Activated naive CD8-positive, alpha-beta T cell treated with anti-CD3 and anti-CD28 coated beads, Interleukin-2, amount 10 ng/mL, durations not matched to agents 7 days and 5 days (primary cell): ENCODE results near the gene THNSL1. TPM values are rescaled to one million over a fixed set of nuclear protein-coding genes. Genes with fewer than 3 reads are reported as not detected.
A peak's percentile ranks its signal among the peaks of the same experiment; 100 is the strongest.

Experiments
- ATAC-seq: fragments of 150-1000 bp; cut with Tn5 transposase; one replicate; pipeline ENCODE4 v1.10.0; 2021; ENCODE audit warnings: low read depth, moderate library complexity
- POLR2A ChIA-PET: fragments of 350-600 bp; sonication (Branson Sonifier 250); formaldehyde crosslinking; loops from one replicate; lab custom pipeline; 2021; ENCODE audit warnings: antibody characterized with exemption; lab: Charles Lee
- DNase-seq: peaks from one replicate; pipeline ENCODE4 v3.0.0; 2021
- H3K27ac Mint-ChIP-seq: one replicate; pipeline ENCODE4 v1.8.0; 2022; ENCODE audit warnings: mild to moderate bottlenecking, mixed read lengths
- H3K27me3 Mint-ChIP-seq: one replicate; pipeline ENCODE4 v1.8.0; 2022; ENCODE audit warnings: mild to moderate bottlenecking, moderate library complexity, mixed read lengths
- H3K36me3 Mint-ChIP-seq: one replicate; pipeline ENCODE4 v1.8.0; 2021; ENCODE audit warnings: mild to moderate bottlenecking, mixed read lengths
- H3K4me1 Mint-ChIP-seq: one replicate; pipeline ENCODE4 v1.8.0; 2021; ENCODE audit warnings: mixed read lengths
- H3K4me3 Mint-ChIP-seq: one replicate; pipeline ENCODE4 v1.8.0; 2022; ENCODE audit warnings: mild to moderate bottlenecking, moderate library complexity, mixed read lengths
- H3K9me3 Mint-ChIP-seq: one replicate; pipeline ENCODE4 v1.8.0; 2021; ENCODE audit warnings: mixed read lengths
- total RNA-seq, 2 experiments: library from RNA; stranded (reverse); gene quantifications; one replicate each; pipeline ENCODE4 v1.2.3, GENCODE V29; 2021

THNSL1 gene
- total RNA-seq, 2 experiments from 2014 or later, result 4.2 to 4.7 TPM

DNA sequence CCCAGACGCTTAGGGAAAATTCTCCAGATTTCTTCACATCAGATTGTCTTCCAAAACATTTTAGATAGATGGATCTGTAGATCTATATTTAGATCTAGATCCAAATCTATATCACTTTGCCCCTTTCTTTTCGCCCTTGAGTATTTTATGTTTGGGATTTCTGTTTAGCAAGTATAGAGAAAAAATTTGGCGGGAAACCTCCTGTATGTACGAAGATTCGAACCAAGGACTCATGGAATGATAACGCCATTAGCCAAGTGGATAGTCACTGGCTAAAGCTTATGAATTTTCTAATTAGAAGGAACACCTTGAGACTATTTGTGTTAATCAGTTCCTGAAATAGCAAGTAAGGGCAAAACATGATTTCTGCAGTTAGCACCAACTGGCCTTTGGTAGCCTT, 1.2 kb downstream of the THNSL1 start:
- Mint-ChIP-seq H3K36me3 (peaks cover 2% of the 10 kb centered on the region), H3K4me1 (peaks cover 12% of the 10 kb centered on the region), H3K27me3 (no peaks in the 10 kb centered on the region), H3K9me3 (peaks cover 1% of the 10 kb centered on the region), H3K4me3 (peak overlapping the region; percentile 94), H3K27ac (peak overlapping the region; percentile 90)
- ATAC-seq, result no peak
- POLR2A ChIA-PET, result no interaction called here
- no peak for DNase-seq

- POLR2A ChIA-PET, result no interaction called here
- Mint-ChIP-seq H3K9me3 (peaks cover 1% of the 10 kb centered on the region), H3K27ac (no peak overlapping the region), H3K36me3 (peaks cover 2% of the 10 kb centered on the region), H3K4me3 (no peak overlapping the region), H3K27me3 (no peaks in the 10 kb centered on the region), H3K4me1 (peaks cover 12% of the 10 kb centered on the region)
- ATAC-seq, result no peak
- DNase-seq, result no peak
Observed at GRCh38 chr10:25018703-25019102, 2.3 kb downstream of the THNSL1 start.

DNA sequence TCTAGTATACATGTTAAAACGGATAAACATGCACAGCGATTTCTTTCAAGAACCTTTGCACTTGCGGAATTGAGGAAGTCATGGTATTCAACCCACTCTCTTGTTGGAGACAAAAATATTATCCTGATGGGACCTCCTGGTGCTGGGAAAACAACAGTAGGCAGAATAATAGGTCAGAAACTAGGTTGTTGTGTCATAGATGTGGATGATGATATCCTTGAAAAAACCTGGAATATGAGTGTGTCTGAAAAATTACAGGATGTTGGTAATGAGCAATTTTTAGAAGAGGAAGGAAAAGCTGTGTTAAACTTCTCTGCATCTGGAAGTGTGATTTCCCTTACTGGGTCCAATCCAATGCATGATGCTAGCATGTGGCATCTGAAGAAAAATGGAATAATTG, 6.9 kb downstream of the THNSL1 start:
- POLR2A ChIA-PET, result no interaction called here
- Mint-ChIP-seq H3K36me3 (peaks cover 3% of the 10 kb centered on the region), H3K9me3 (peaks cover 1% of the 10 kb centered on the region), H3K27ac (no peak overlapping the region), H3K4me1 (peaks cover 1% of the 10 kb centered on the region), H3K27me3 (no peaks in the 10 kb centered on the region), H3K4me3 (no peak overlapping the region)
- no peak for ATAC-seq
- no peak for DNase-seq

DNA sequence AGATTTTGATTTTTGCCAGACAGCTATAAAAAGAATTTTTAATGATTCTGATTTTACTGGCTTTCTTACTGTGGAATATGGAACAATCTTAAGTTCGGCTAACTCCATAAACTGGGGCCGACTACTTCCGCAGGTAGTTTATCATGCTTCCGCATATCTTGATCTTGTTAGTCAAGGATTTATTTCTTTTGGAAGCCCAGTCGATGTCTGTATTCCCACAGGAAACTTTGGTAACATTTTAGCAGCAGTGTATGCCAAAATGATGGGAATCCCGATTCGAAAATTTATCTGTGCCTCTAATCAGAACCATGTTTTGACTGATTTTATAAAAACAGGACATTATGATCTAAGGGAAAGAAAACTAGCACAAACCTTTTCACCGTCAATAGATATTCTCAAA, 8.1 kb downstream of the THNSL1 start:
- DNase-seq (no peak), ATAC-seq (no peak)
- peaks cover 1% of the 10 kb centered on the region for H3K4me1 Mint-ChIP-seq
- H3K27me3 Mint-ChIP-seq, result no peaks in the 10 kb centered on the region
- H3K9me3 Mint-ChIP-seq, result peaks cover 1% of the 10 kb centered on the region
- H3K36me3 Mint-ChIP-seq, result peaks cover 2% of the 10 kb centered on the region
- H3K27ac Mint-ChIP-seq, result no peak overlapping the region
- POLR2A ChIA-PET, result no interaction called here
- no peak overlapping the region for H3K4me3 Mint-ChIP-seq

- Mint-ChIP-seq H3K4me3 (no peak overlapping the region), H3K27ac (no peak overlapping the region), H3K9me3 (peaks cover 6% of the 10 kb centered on the region), H3K4me1 (peaks cover 1% of the 10 kb centered on the region), H3K36me3 (peaks cover 7% of the 10 kb centered on the region), H3K27me3 (no peaks in the 10 kb centered on the region)
- POLR2A ChIA-PET, result no interaction called here
- no peak for DNase-seq
- ATAC-seq, result no peak
Observed at GRCh38 chr10:25026463-25026862, 10.1 kb downstream of the THNSL1 start.

GRCh38 chr10:25028711-25029110, 12.3 kb downstream of the THNSL1 start:
- Mint-ChIP-seq H3K9me3 (peaks cover 8% of the 10 kb centered on the region), H3K36me3 (peaks cover 7% of the 10 kb centered on the region), H3K27me3 (no peaks in the 10 kb centered on the region), H3K4me1 (peaks cover 1% of the 10 kb centered on the region), H3K4me3 (no peak overlapping the region), H3K27ac (no peak overlapping the region)
- POLR2A ChIA-PET, result no interaction called here
- DNase-seq (no peak), ATAC-seq (no peak)

DNA sequence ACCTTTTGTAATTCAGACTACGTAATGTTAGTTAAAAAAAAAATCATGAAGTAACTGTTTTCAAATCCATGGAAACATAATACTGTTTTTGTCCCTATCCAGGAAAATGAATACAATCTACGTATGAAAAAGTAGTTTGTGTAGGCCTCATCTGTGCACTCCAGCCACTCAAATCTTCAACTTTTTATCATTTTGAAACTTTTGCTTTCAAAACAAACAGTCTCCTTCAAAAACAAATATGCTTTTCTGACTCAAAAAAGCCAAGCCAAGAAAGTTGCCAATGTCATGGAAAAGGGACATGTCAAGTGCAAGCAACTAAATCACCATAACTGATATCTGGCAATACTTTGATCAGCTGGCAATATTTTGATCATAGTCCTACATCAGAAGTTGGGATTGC, 13.1 kb downstream of the THNSL1 start:
- H3K27ac Mint-ChIP-seq, result no peak overlapping the region
- POLR2A ChIA-PET, result no interaction called here
- ATAC-seq (no peak), DNase-seq (no peak)
- H3K9me3 Mint-ChIP-seq, result peaks cover 8% of the 10 kb centered on the region
- peaks cover 5% of the 10 kb centered on the region for H3K36me3 Mint-ChIP-seq
- H3K4me3 Mint-ChIP-seq, result no peak overlapping the region
- H3K4me1 Mint-ChIP-seq, result peaks cover 1% of the 10 kb centered on the region
- H3K27me3 Mint-ChIP-seq, result no peaks in the 10 kb centered on the region

DNA sequence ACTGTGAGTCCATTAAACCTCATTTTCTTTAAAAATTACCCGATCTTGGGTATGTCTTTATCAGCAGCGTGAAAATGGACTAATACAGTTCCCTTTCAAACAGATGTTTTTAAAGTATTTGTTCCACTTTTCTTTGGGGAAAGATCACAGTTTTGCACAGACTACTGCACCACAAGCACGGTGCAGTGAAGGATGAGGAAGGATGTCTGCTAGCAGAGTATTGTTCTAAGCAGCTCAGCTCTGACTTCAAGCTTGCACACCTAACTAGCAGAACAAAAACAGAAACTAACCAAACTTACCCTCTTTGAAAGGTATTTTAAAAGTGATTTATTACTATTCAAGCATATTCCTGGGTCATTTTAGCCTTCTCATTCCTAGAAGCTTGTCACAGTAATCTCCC, 20.0 kb downstream of the THNSL1 start:
- DNase-seq (no peak), ATAC-seq (no peak)
- H3K27me3 Mint-ChIP-seq, result peaks cover 16% of the 10 kb centered on the region
- POLR2A ChIA-PET, result no interaction called here
- H3K9me3 Mint-ChIP-seq, result peaks cover 2% of the 10 kb centered on the region
- peaks cover 2% of the 10 kb centered on the region for H3K36me3 Mint-ChIP-seq
- H3K4me1 Mint-ChIP-seq, result peaks cover 2% of the 10 kb centered on the region
- H3K27ac Mint-ChIP-seq, result no peak overlapping the region
- no peak overlapping the region for H3K4me3 Mint-ChIP-seq

DNA sequence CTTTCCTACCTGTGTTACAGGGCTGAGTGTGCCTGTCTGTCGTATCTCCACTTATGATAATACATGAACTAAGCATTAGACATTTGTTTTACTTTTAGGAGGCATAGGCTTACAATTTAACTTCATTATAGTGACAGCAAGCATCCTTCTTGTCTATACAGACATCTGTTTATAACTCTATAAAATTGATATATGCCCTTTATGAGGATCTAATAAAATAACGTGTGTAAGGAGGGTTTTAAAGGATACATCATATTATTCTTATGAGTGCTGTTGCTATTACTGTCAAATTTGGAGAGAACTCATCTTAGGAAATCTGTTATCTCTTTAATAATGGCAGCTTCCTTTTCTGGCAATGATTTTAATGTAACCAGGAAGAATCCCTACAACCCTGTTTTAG, 21.9 kb downstream of the THNSL1 start:
- Mint-ChIP-seq H3K27me3 (peaks cover 19% of the 10 kb centered on the region), H3K4me1 (peaks cover 2% of the 10 kb centered on the region), H3K36me3 (peaks cover 2% of the 10 kb centered on the region), H3K27ac (no peak overlapping the region), H3K4me3 (no peak overlapping the region), H3K9me3 (no peaks in the 10 kb centered on the region)
- POLR2A ChIA-PET, result interaction anchor here (0.6 kb wide), 1 partner anchor 77 kb away, joined by 5 read pairs; no protein-coding TSS in a partner anchor
- no peak for DNase-seq
- ATAC-seq, result no peak

- POLR2A ChIA-PET, result no interaction called here
- DNase-seq, result no peak
- H3K9me3 Mint-ChIP-seq, result no peaks in the 10 kb centered on the region
- peaks cover 19% of the 10 kb centered on the region for H3K27me3 Mint-ChIP-seq
- ATAC-seq, result no peak
- H3K4me1 Mint-ChIP-seq, result peaks cover 2% of the 10 kb centered on the region
- H3K27ac Mint-ChIP-seq, result no peak overlapping the region
- no peak overlapping the region for H3K4me3 Mint-ChIP-seq
- H3K36me3 Mint-ChIP-seq, result peaks cover 2% of the 10 kb centered on the region
Observed at GRCh38 chr10:25039531-25039930, 23.1 kb downstream of the THNSL1 start.

- ATAC-seq (no peak), DNase-seq (no peak)
- no peaks in the 10 kb centered on the region for H3K4me1 Mint-ChIP-seq
- no peak overlapping the region for H3K27ac Mint-ChIP-seq
- H3K36me3 Mint-ChIP-seq, result no peaks in the 10 kb centered on the region
- POLR2A ChIA-PET, result no interaction called here
- peaks cover 13% of the 10 kb centered on the region for H3K27me3 Mint-ChIP-seq
- H3K4me3 Mint-ChIP-seq, result no peak overlapping the region
- no peaks in the 10 kb centered on the region for H3K9me3 Mint-ChIP-seq
Observed at GRCh38 chr10:25046641-25047040, 30.2 kb downstream of the THNSL1 start.

DNA sequence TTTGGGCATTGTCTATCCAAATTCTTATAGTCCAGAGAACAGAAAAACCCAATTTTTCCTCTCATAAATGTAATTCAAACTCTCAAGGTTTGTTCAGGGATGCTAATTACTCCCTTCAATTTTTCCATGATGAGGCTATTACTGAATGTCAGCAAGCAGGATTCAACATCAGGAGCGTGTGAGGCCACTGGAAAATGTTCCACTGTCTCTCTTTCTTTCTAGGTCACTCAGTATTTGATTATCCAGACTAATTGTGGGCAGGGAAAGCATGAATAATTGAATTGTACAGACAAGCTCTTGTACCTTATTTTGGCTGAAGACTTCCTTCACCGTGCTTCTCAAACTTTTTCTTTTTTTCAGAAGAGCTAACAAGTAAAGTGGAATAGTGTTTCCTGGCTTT, 30.7 kb downstream of the THNSL1 start:
- peaks cover 13% of the 10 kb centered on the region for H3K27me3 Mint-ChIP-seq
- POLR2A ChIA-PET, result no interaction called here
- DNase-seq (no peak), ATAC-seq (no peak)
- no peak overlapping the region for H3K4me3 Mint-ChIP-seq
- H3K36me3 Mint-ChIP-seq, result no peaks in the 10 kb centered on the region
- H3K9me3 Mint-ChIP-seq, result no peaks in the 10 kb centered on the region
- H3K27ac Mint-ChIP-seq, result no peak overlapping the region
- no peaks in the 10 kb centered on the region for H3K4me1 Mint-ChIP-seq

GRCh38 chr10:25047591-25048301, 31.3 kb downstream of the THNSL1 start:
- H3K4me1 Mint-ChIP-seq, result no peaks in the 10 kb centered on the region
- DNase-seq (no peak), ATAC-seq (no peak)
- POLR2A ChIA-PET, result no interaction called here
- H3K27ac Mint-ChIP-seq, result no peak overlapping the region
- peaks cover 13% of the 10 kb centered on the region for H3K27me3 Mint-ChIP-seq
- no peak overlapping the region for H3K4me3 Mint-ChIP-seq
- H3K36me3 Mint-ChIP-seq, result no peaks in the 10 kb centered on the region
- H3K9me3 Mint-ChIP-seq, result no peaks in the 10 kb centered on the region

DNA sequence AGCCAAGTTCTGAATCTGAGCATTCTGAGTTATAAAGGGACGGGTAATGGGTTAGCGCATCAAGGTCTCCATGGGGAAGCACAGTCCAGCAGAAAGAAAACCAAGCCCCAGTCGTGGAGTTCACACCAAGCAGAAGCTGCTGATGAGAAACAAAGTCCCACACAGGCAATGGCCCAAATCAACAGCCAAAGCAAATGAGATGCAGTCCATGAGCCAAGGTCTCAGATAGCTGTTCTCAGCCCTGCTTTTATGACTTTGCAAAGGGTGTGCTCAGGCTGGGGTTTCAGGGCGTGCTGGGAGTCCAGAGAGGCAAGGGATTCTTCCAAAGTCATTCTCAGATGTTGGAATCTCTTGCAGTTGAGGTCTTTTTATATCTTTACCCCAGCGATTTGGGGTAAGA, 32.0 kb downstream of the THNSL1 start:
- POLR2A ChIA-PET, result no interaction called here
- Mint-ChIP-seq H3K27ac (no peak overlapping the region), H3K4me1 (no peaks in the 10 kb centered on the region), H3K9me3 (no peaks in the 10 kb centered on the region), H3K36me3 (no peaks in the 10 kb centered on the region), H3K4me3 (no peak overlapping the region), H3K27me3 (peaks cover 13% of the 10 kb centered on the region)
- ATAC-seq (no peak), DNase-seq (no peak)
